ENCODE measurements around the gene GRAMD1B.

The GRAMD1B gene

DNA sequence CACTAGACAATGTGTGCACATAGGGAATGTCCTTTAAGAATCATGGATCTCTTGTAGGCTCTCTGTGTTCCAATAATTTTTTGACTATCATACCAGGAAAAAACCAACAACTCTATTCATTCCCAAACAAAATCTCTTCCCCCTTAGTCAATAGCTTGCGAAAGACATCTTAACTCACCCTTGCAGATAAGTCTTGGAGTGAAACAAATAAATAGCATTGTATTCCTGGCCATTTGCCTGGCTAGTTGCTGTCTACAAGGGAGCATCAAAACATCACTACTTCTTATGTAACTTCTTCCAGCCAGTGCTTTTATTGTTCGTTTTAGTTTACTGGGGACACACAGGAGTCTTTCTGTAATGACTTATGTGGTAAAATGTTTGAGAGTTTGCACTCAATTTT, 194.9 kb downstream of the GRAMD1B start:
- CTCF ChIA-PET, result interaction anchor here (0.9 to 1.5 kb wide), 5 partner anchors 16 to 86 kb away, joined by 3 to 6 read pairs (median 3); no protein-coding TSS in a partner anchor
- H3K4me3 ChIP-seq (ENCODE audit: low read depth, low read length), result no peak overlapping the region
- no peak for DNase-seq (ENCODE audit: low read depth, low spot score)
- TF ChIP-seq, protein P1, sequence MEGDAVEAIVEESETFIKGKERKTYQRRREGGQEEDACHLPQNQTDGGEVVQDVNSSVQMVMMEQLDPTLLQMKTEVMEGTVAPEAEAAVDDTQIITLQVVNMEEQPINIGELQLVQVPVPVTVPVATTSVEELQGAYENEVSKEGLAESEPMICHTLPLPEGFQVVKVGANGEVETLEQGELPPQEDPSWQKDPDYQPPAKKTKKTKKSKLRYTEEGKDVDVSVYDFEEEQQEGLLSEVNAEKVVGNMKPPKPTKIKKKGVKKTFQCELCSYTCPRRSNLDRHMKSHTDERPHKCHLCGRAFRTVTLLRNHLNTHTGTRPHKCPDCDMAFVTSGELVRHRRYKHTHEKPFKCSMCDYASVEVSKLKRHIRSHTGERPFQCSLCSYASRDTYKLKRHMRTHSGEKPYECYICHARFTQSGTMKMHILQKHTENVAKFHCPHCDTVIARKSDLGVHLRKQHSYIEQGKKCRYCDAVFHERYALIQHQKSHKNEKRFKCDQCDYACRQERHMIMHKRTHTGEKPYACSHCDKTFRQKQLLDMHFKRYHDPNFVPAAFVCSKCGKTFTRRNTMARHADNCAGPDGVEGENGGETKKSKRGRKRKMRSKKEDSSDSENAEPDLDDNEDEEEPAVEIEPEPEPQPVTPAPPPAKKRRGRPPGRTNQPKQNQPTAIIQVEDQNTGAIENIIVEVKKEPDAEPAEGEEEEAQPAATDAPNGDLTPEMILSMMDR (IDR thresholded peaks at IDR 0.05; ENCODE audit: insufficient read depth, low read length, missing control alignments), result no peak
- POLR2A ChIA-PET, result no interaction called here

DNA sequence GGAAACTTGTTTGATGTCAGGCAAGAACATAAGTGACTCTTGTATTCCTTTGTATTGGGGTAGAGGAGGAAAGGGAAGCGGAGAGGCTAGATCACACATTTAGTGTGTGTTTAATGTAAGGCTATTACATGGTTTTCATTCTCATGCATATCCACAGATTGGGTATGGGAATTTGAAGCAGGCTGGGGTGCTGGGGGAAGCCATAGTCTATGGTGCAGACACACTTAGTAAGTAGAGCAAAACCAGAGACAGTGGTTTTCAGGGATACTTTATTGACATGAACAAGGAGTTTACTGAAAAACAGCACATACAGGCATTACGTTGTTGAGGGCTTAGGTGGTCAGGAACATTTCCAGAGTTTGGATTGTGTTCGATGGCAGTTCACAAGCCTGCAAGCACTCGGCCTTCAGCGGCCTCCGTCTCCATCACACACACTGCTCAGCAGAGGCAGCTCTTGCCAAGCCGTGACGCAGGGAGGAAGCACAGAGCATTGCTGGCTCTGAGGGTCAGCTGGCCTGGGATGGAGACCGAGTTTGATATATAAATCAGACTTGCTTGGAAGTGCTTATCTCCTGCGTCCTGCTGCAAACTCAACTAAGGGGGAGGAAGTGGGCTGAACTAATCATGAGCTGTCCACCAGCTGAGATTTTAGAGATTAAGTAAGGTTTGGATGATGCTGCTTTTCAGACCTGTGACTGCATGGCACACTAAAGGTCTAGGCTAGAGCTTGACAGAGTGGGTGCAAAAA, 199.0 kb downstream of the GRAMD1B start:
- TF ChIP-seq, protein P1 (IDR thresholded peaks at IDR 0.05; ENCODE audit: insufficient read depth, low read length, missing control alignments), result no peak
- ChIA-PET POLR2A (no interaction called here), CTCF (interaction anchor here (4.0 kb wide), 1 partner anchor 11 kb away, joined by 17 read pairs; no protein-coding TSS in a partner anchor)
- no peak for DNase-seq (ENCODE audit: low read depth, low spot score)
- H3K4me3 ChIP-seq (ENCODE audit: low read depth, low read length), result no peak overlapping the region

DNA sequence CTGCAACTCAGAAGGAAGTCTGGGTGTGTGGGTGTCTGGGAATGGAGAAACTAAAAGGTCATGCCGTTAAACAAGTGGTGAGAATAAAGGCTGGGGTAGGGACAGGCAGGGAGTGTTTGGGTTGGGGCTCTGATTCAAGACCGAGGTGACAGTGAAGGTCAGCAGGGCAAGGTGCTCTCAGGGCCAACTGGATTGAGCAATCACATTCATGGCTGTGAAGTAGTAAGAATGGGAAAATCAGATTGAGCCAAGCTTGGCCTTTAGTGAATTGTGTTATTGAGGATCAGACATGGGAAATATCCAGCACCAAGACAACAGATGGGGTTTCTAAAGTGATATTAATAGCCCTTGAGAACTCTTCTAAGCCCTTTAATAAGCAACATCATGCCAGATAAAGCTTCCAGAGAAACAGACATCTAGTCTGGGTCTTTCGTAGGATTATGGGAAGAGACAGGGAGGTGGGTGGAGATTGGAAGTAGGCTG, 200.1 kb downstream of the GRAMD1B start:
- POLR2A ChIA-PET, result no interaction called here
- no peak for DNase-seq (ENCODE audit: low read depth, low spot score)
- TF ChIP-seq, protein P1 (IDR thresholded peaks at IDR 0.05; ENCODE audit: insufficient read depth, low read length, missing control alignments), result no peak
- CTCF ChIA-PET, result interaction anchor here (2.0 to 4.0 kb wide), 3 partner anchors 10 to 77 kb away, joined by 9 to 17 read pairs (median 10); no protein-coding TSS in a partner anchor
- no peak overlapping the region for H3K4me3 ChIP-seq (ENCODE audit: low read depth, low read length)

DNA sequence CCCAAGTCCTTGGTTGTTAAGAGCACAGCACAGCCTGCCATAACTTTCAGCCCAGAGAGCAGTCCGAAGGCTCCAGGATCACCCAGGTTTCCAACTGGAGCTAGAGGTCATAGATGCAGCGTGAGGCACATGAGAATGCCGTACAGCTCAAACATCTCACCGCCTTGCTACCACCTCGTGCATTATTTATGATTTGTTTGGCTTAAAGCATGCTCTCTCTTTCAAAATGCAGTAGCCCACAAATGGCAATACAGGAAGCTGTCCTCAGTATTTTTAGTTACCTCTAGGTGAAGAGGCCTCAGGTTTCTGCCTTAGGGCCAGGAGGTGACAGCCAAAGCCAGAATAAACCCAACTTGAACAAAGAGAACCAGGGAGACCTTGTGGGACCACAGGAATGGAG, 210.0 kb downstream of the GRAMD1B start:
- ChIA-PET POLR2A (no interaction called here), CTCF (interaction anchor here (0.9 to 12.9 kb wide), 11 partner anchors 10 to 69 kb away, joined by 3 to 305 read pairs (median 5); no protein-coding TSS in a partner anchor)
- TF ChIP-seq, protein P1 (IDR thresholded peaks at IDR 0.05; ENCODE audit: insufficient read depth, low read length, missing control alignments), result no peak
- DNase-seq (ENCODE audit: low read depth, low spot score), result no peak
- H3K4me3 ChIP-seq (ENCODE audit: low read depth, low read length), result no peak overlapping the region

DNA sequence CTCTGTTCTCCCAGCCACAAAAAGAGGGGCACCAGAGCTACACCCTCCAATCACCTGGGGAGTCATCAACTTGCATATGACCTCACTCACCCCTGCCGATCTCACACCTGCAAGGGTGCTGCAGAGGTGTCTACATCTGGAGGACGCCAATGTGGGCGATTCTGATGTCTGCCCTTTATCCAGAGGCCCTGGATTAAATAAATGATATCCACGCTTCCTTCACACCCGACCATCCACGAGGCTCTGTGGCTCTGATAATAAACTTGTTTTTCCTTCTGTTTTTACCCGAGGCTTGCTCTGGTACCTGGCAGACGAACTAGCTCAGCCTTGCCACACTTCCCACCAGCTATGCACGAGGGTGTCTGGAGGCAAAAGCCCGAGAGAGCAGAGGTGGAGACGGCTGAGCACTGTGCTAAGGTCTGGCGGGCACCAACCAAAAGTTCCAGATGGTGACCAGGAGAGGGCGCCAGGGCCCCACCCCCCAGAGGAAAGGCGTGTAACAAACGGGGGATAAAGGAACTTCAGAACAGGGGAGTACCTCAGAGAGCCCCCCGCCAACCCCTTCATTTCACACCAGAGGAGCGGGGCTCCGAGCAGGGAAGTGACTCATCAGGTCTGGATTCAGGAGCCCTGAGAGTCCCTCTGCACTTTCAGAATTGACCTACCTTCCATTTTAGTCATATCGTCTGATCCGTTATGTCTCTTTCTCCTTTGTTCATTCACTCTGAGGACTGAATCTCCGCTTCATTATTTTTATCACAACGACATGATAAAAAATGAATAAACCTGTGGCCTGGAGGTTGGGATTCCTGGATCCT, 210.8 kb downstream of the GRAMD1B start:
- CTCF ChIA-PET, result interaction anchor here (0.9 to 12.9 kb wide), 12 partner anchors 9 to 68 kb away, joined by 3 to 305 read pairs (median 4); no protein-coding TSS in a partner anchor
- no peak for DNase-seq (ENCODE audit: low read depth, low spot score)
- POLR2A ChIA-PET, result no interaction called here
- no peak overlapping the region for H3K4me3 ChIP-seq (ENCODE audit: low read depth, low read length)
- TF ChIP-seq, protein P1 (IDR thresholded peaks at IDR 0.05; ENCODE audit: insufficient read depth, low read length, missing control alignments), result peak; percentile 84

DNA sequence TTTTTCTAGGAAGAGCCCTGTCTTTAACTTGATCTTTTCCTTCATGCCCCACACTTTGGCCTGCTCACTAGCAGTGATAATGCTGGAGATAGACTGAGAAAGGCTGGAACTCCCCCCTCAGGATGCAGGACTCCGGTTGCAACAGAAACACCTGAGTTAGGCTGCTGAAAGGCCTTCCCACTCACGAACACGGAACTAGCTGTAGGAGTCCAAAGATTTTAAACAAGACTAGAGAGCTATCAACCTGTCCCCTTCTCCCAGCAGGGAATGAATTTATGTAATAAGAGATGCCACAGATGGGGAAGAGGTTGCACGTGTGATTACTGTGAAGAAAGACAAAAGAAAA, 211.4 kb downstream of the GRAMD1B start:
- no peak overlapping the region for H3K4me3 ChIP-seq (ENCODE audit: low read depth, low read length)
- DNase-seq (ENCODE audit: low read depth, low spot score), result no peak
- CTCF ChIA-PET, result interaction anchor here (1.1 to 12.9 kb wide), 7 partner anchors 9 to 68 kb away, joined by 3 to 305 read pairs (median 7); no protein-coding TSS in a partner anchor
- POLR2A ChIA-PET, result no interaction called here
- TF ChIP-seq, protein P1 (IDR thresholded peaks at IDR 0.05; ENCODE audit: insufficient read depth, low read length, missing control alignments), result no peak

Measured in AG04449 (cell line).